Activated T-cell treated with anti-CD3 and anti-CD28 coated beads, Interleukin-2, amount 50 U/mL, for 4 hours (primary cell): ENCODE results near the gene CCDC69. TPM values are rescaled to one million over a fixed set of nuclear protein-coding genes. Genes with fewer than 3 reads are reported as not detected.
A peak's percentile ranks its signal among the peaks of the same experiment; 100 is the strongest.

Experiments
- ATAC-seq, 2 donors: fragments of 200-7000 bp; cut with Tn5 transposase; one replicate each; pipeline ENCODE4 v1.10.0; 2021
- DNase-seq: peaks from one replicate; pipeline ENCODE4 v3.0.0-alpha.2; 2020
- H3K27me3 Mint-ChIP-seq: one replicate; pipeline ENCODE4 v1.8.0; 2021; ENCODE audit warnings: low read depth, mixed read lengths
- H3K36me3 Mint-ChIP-seq: one replicate; pipeline ENCODE4 v1.8.0; 2022; ENCODE audit warnings: mixed read lengths; ENCODE audit not compliant: insufficient read depth
- H3K4me1 Mint-ChIP-seq: one replicate; pipeline ENCODE4 v1.8.0; 2021; ENCODE audit warnings: low read depth, mixed read lengths
- H3K4me3 Mint-ChIP-seq: one replicate; pipeline ENCODE4 v1.8.0; 2021; ENCODE audit warnings: mild to moderate bottlenecking, moderate library complexity, mixed read lengths
- H3K9me3 Mint-ChIP-seq: one replicate; pipeline ENCODE4 v1.8.0; 2021; ENCODE audit warnings: mixed read lengths
- total RNA-seq, 3 donors: library from RNA; stranded (reverse); gene quantifications; one replicate each; pipeline ENCODE4 v1.2.1, GENCODE V29; 2021

CCDC69 gene
- total RNA-seq, 3 donors from 2014 or later: 20.0 to 23.0 (median 21.2) TPM

DNA sequence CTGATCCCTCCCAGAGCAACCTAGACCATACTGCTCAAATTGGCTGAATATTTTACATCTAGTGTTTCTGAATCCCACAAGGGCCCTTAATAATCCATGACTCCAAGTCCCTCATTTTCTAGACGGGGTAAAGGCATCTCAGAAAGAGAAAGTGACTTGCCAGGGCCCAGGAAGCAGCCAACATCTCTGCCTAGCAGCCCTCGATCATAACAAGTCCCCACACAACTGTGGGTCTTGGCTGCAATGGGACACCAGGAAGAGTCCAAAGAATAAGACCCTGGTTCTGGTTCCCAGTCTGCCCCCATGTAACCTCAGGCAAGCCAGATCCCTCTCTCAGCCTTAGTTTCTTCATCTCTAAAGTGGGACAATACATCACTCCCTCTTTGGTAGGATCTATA is 72.6 kb downstream of the CCDC69 start:
- no peaks in the 10 kb centered on the region for H3K9me3 Mint-ChIP-seq
- H3K36me3 Mint-ChIP-seq: peaks cover 16% of the 10 kb centered on the region
- H3K4me3 Mint-ChIP-seq: peak overlapping the region; percentile 65
- no peaks in the 10 kb centered on the region for H3K27me3 Mint-ChIP-seq
- ATAC-seq (peak in 1 of 2 donors; percentile 2), DNase-seq (no peak)
- H3K4me1 Mint-ChIP-seq: peaks cover 97% of the 10 kb centered on the region

DNA sequence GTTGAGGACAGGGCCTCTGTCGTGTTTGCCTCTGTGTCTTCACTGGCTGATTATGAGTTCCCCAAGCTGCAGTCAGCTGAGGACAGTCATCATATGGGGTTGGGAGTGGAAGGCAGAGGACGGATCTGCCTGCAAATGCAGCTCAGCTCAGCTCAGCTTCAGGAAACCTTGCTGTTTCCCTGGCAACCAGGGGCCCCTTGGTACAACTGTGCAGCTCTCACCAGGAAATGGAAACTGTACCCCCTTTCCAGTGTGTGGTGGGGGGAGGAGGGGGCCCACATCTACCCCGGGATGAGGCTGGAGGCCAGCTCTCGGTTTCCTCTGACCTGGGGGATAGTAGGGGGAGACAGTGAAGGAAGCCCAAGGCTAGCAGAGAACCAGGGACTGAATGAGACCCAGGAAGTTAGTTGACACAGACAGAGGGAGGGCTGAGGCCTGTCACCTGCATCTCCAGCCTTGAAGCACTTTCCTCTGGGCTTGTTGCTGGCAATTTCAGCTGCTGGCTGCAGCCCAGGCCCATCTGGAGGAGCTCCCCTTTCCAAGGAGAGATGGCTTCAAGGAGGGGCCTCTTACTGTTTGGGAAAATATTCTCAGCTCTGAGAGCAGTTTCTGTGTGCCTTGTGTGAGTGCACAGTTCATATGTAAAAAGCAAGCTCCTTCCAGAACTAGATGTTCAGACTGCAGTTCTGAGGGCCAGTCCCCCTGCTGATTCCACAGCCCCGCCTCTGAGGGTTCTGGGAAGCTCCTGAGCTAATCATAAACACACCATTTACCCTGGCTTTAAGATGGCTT is 73.2 kb downstream of the CCDC69 start:
- Mint-ChIP-seq H3K27me3 (no peaks in the 10 kb centered on the region), H3K9me3 (no peaks in the 10 kb centered on the region), H3K36me3 (peaks cover 22% of the 10 kb centered on the region), H3K4me1 (peaks cover 97% of the 10 kb centered on the region), H3K4me3 (peak overlapping the region; percentile 65)
- peak; percentile 48 for DNase-seq
- peak; percentile 46 for ATAC-seq

DNA sequence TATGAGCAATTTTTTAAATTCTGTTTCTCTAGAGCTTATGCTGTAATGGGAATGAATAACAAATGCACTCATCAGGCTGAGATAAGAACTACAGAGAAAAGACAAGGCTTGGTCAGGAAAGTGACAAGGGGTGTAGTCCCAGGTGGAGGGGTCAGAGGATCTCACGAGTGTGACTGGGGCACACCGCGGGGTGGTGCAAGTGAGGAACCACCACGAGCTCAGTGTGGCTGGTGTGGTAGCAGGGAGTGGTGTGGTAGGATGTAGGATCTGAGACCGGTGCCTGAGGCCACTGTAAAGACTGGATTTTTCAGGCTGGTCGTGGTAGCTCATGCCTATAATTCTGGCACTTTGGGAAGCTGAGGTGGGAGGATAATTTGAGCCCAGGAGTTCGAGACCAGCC is 75.3 kb downstream of the CCDC69 start:
- ATAC-seq: no peak
- Mint-ChIP-seq H3K36me3 (peaks cover 25% of the 10 kb centered on the region), H3K4me3 (peak overlapping the region; percentile 35), H3K27me3 (no peaks in the 10 kb centered on the region), H3K9me3 (no peaks in the 10 kb centered on the region), H3K4me1 (peaks cover 98% of the 10 kb centered on the region)
- no peak for DNase-seq

- peaks cover 98% of the 10 kb centered on the region for H3K4me1 Mint-ChIP-seq
- H3K27me3 Mint-ChIP-seq: no peaks in the 10 kb centered on the region
- peaks cover 25% of the 10 kb centered on the region for H3K36me3 Mint-ChIP-seq
- no peaks in the 10 kb centered on the region for H3K9me3 Mint-ChIP-seq
- H3K4me3 Mint-ChIP-seq: no peak overlapping the region
- ATAC-seq: no peak
- no peak for DNase-seq
Measured at GRCh38 chr5:151147033-151147432, 76.9 kb downstream of the CCDC69 start.

GRCh38 chr5:151146061-151146460 is 77.8 kb downstream of the CCDC69 start:
- ATAC-seq (no peak), DNase-seq (no peak)
- H3K9me3 Mint-ChIP-seq: no peaks in the 10 kb centered on the region
- H3K4me1 Mint-ChIP-seq: peaks cover 98% of the 10 kb centered on the region
- no peak overlapping the region for H3K4me3 Mint-ChIP-seq
- H3K36me3 Mint-ChIP-seq: peaks cover 27% of the 10 kb centered on the region
- no peaks in the 10 kb centered on the region for H3K27me3 Mint-ChIP-seq

- peaks cover 27% of the 10 kb centered on the region for H3K36me3 Mint-ChIP-seq
- no peaks in the 10 kb centered on the region for H3K9me3 Mint-ChIP-seq
- no peak overlapping the region for H3K4me3 Mint-ChIP-seq
Measured at GRCh38 chr5:151144922-151145321, 79.0 kb downstream of the CCDC69 start.

DNA sequence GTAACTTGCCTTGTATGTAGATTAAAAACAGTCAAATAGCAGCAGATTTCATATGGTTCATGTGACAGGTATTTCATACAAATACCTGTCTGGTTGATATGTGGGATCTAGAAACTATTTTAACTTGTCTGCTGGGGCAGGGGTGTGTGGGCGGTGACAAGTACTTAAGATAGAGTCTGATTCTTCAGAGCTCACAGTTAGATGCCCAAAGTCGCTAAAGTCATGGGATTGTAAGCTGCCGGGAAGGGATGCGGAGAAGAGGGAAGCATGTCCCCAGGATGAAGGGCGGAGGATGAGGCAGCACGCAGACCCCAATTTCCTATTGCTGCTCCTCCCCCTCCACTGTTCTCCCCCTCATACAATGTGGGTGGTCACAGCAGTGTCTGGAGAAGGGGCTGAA is 79.6 kb downstream of the CCDC69 start:
- Mint-ChIP-seq H3K9me3 (no peaks in the 10 kb centered on the region), H3K36me3 (peaks cover 29% of the 10 kb centered on the region), H3K4me3 (no peak overlapping the region), H3K4me1 (peaks cover 98% of the 10 kb centered on the region), H3K27me3 (no peaks in the 10 kb centered on the region)
- DNase-seq (no peak), ATAC-seq (no peak)

More at GRCh38 chr5:151144922-151145321, 79.0 kb downstream of the CCDC69 start:
- peaks cover 98% of the 10 kb centered on the region for H3K4me1 Mint-ChIP-seq
- H3K27me3 Mint-ChIP-seq: no peaks in the 10 kb centered on the region
- DNase-seq (no peak), ATAC-seq (no peak)

- no peaks in the 10 kb centered on the region for H3K27me3 Mint-ChIP-seq
- H3K36me3 Mint-ChIP-seq: peaks cover 33% of the 10 kb centered on the region
- ATAC-seq: no peak
- no peak for DNase-seq
- H3K9me3 Mint-ChIP-seq: no peaks in the 10 kb centered on the region
- peaks cover 99% of the 10 kb centered on the region for H3K4me1 Mint-ChIP-seq
- H3K4me3 Mint-ChIP-seq: no peak overlapping the region
Measured at GRCh38 chr5:151143645-151144044, 80.2 kb downstream of the CCDC69 start.

- H3K9me3 Mint-ChIP-seq: no peaks in the 10 kb centered on the region
- ATAC-seq (no peak), DNase-seq (no peak)
- peaks cover 99% of the 10 kb centered on the region for H3K4me1 Mint-ChIP-seq
- H3K36me3 Mint-ChIP-seq: peaks cover 40% of the 10 kb centered on the region
- no peaks in the 10 kb centered on the region for H3K27me3 Mint-ChIP-seq
- H3K4me3 Mint-ChIP-seq: no peak overlapping the region
Measured at GRCh38 chr5:151142933-151143332, 81.0 kb downstream of the CCDC69 start.

GRCh38 chr5:151141535-151141934 is 82.4 kb downstream of the CCDC69 start:
- DNase-seq (peak; percentile 53), ATAC-seq (peak; percentile 79 to 84)
- H3K27me3 Mint-ChIP-seq: no peaks in the 10 kb centered on the region
- H3K4me1 Mint-ChIP-seq: peaks cover 97% of the 10 kb centered on the region
- peaks cover 49% of the 10 kb centered on the region for H3K36me3 Mint-ChIP-seq
- H3K4me3 Mint-ChIP-seq: peak overlapping the region; percentile 75
- H3K9me3 Mint-ChIP-seq: no peaks in the 10 kb centered on the region

DNA sequence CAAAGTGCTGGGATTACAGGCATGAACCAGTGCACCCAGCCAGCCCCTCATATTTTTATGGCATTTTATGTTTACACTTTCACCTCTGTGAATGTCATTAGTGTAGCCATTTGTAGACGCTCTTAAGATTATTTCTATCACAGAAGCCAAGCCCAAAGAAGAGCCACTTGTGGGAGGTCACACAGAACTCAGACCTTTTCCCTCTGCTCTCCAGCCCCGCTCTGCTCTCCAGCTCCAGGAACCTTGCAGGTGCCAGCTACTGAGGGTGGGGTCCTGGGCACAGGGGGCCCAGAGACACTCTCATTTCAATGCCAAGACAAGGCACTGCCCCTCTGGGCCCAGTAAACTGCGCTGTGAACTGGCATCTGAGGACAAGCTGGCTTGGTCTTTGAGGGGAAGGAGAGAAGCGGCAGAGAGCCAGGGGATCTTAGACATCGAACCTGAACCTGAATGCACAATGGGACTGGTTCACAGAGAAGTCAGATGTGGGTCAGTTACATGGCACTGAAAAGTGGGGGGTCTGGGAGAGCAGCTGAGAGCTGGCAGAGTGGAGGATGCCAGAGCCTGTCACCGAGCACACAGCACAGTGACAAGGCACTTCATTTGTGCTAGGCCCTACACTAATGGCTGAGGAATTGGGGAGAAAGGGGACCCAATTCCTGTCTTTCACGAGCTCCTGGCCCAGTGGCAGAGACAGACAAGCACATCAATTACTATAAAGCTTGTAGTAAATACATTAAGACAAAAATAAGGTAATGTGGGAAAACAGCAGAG is 83.0 kb downstream of the CCDC69 start:
- peak overlapping the region; percentile 75 for H3K4me3 Mint-ChIP-seq
- no peak for DNase-seq
- peaks cover 92% of the 10 kb centered on the region for H3K4me1 Mint-ChIP-seq
- no peaks in the 10 kb centered on the region for H3K27me3 Mint-ChIP-seq
- ATAC-seq: no peak
- no peaks in the 10 kb centered on the region for H3K9me3 Mint-ChIP-seq
- peaks cover 48% of the 10 kb centered on the region for H3K36me3 Mint-ChIP-seq

- no peak overlapping the region for H3K4me3 Mint-ChIP-seq
- H3K9me3 Mint-ChIP-seq: no peaks in the 10 kb centered on the region
- no peaks in the 10 kb centered on the region for H3K27me3 Mint-ChIP-seq
Measured at GRCh38 chr5:151139646-151140045, 84.2 kb downstream of the CCDC69 start.

GRCh38 chr5:151139015-151139414 is 84.9 kb downstream of the CCDC69 start:
- Mint-ChIP-seq H3K4me3 (no peak overlapping the region), H3K9me3 (no peaks in the 10 kb centered on the region), H3K27me3 (no peaks in the 10 kb centered on the region), H3K4me1 (peaks cover 86% of the 10 kb centered on the region), H3K36me3 (peaks cover 46% of the 10 kb centered on the region)
- ATAC-seq (peak in 1 of 2 donors; percentile 38), DNase-seq (no peak)

More at GRCh38 chr5:151139646-151140045, 84.2 kb downstream of the CCDC69 start:
- DNase-seq (no peak), ATAC-seq (peak in 1 of 2 donors; percentile 24)
- peaks cover 86% of the 10 kb centered on the region for H3K4me1 Mint-ChIP-seq
- peaks cover 45% of the 10 kb centered on the region for H3K36me3 Mint-ChIP-seq

DNA sequence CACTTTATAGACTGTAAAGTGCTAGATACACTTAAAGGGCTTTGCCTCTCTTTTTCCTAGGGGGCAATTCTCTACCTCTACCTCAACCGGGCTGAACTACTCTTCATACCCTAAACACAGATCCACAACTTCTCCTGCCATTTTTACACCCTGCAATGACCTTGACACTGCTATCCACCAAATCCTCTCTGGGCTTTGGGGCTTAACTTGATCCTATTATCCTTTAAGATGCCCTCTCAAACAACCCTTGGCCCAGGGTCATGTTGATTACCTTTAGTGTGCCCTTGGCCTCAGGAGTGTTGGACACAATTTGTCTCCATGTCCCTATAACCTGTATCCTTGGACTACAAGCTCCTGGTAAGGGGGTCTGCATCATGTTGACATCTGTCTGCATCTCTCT is 85.8 kb downstream of the CCDC69 start:
- Mint-ChIP-seq H3K36me3 (peaks cover 45% of the 10 kb centered on the region), H3K27me3 (no peaks in the 10 kb centered on the region), H3K4me3 (no peak overlapping the region), H3K9me3 (no peaks in the 10 kb centered on the region), H3K4me1 (peaks cover 85% of the 10 kb centered on the region)
- no peak for ATAC-seq
- DNase-seq: no peak
